Calu3 (cell line): ENCODE results near the gene DTWD1. TPM values are rescaled to one million over a fixed set of nuclear protein-coding genes. Genes with fewer than 3 reads are reported as not detected.

Experiments used
- BruUV-seq: library from RNA; stranded (reverse); fragments of 400-500 nt; replicated peaks from 2 replicates; lab custom pipeline; 2021; lab: Mats Ljungman, UMichigan
- CTCF ChIA-PET: fragments of 300-600 bp; sonication (Branson Sonifier 250); formaldehyde crosslinking; loops from one replicate; lab custom pipeline; 2022; ENCODE audit warnings: antibody characterized with exemption; lab: Charles Lee
- DNase-seq: peaks from one replicate; pipeline ENCODE4 v3.0.0; 2022
- H3K27ac Mint-ChIP-seq: one replicate; pipeline ENCODE4 v1.8.0; 2022; ENCODE audit warnings: mixed read lengths; ENCODE audit not compliant: unreplicated experiment
- H3K27me3 Mint-ChIP-seq: one replicate; pipeline ENCODE4 v1.8.0; 2022; ENCODE audit warnings: mixed read lengths; ENCODE audit not compliant: unreplicated experiment
- H3K36me3 Mint-ChIP-seq: one replicate; pipeline ENCODE4 v1.8.0; 2022; ENCODE audit warnings: mild to moderate bottlenecking, moderate library complexity, mixed read lengths; ENCODE audit not compliant: insufficient read depth, unreplicated experiment
- H3K4me1 Mint-ChIP-seq: one replicate; pipeline ENCODE4 v1.8.0; 2022; ENCODE audit warnings: mild to moderate bottlenecking, low read depth, mixed read lengths; ENCODE audit not compliant: unreplicated experiment
- H3K4me3 Mint-ChIP-seq: one replicate; pipeline ENCODE4 v1.8.0; 2022; ENCODE audit warnings: mild to moderate bottlenecking, low read depth, moderate library complexity, mixed read lengths; ENCODE audit not compliant: unreplicated experiment
- H3K9me3 Mint-ChIP-seq: one replicate; pipeline ENCODE4 v1.8.0; 2022; ENCODE audit warnings: low read depth, mixed read lengths; ENCODE audit not compliant: unreplicated experiment
- CTCF ChIP-seq: fragments of 200-600 bp; IDR thresholded peaks from one replicate; pipeline ENCODE4 v1.8.0; 2022; ENCODE audit warnings: antibody characterized with exemption; ENCODE audit not compliant: unreplicated experiment
- intact Hi-C: fragments of 100-400 bp; cut with micrococcal nuclease; formaldehyde crosslinking; loops from one replicate; pipeline ENCODE4 v1.10.0; 2022; ENCODE audit not compliant: unreplicated experiment
- total RNA-seq: library from RNA; stranded (reverse); gene quantifications from 2 replicates; pipeline ENCODE4 v1.2.3, GENCODE V29; 2022

Gene DTWD1
- total RNA-seq, 1 experiment from 2014 or later = 21.4 TPM

- H3K27me3 Mint-ChIP-seq = no peaks in the 10 kb centered on the region
- H3K4me1 Mint-ChIP-seq = peaks cover 16% of the 10 kb centered on the region
- DNase-seq = no peak
- H3K27ac Mint-ChIP-seq = no peak overlapping the region
- no TSS peak for BruUV-seq
- intact Hi-C loops = no loop called here
- no peak overlapping the region for H3K4me3 Mint-ChIP-seq
- CTCF ChIA-PET = no interaction called here
- TF ChIP-seq CTCF = no peak
- peaks cover 3% of the 10 kb centered on the region for H3K9me3 Mint-ChIP-seq
- peaks cover 16% of the 10 kb centered on the region for H3K36me3 Mint-ChIP-seq
Observed at GRCh38 chr15:49619226-49619625, 1.6 kb upstream of the DTWD1 start.

GRCh38 chr15:49620199-49620598 lies 649 bp upstream of the DTWD1 start:
- Mint-ChIP-seq H3K27ac (peak overlapping the region; percentile 94), H3K4me3 (peak overlapping the region; percentile 90), H3K27me3 (no peaks in the 10 kb centered on the region), H3K4me1 (peaks cover 16% of the 10 kb centered on the region), H3K36me3 (peaks cover 16% of the 10 kb centered on the region), H3K9me3 (no peaks in the 10 kb centered on the region)
- CTCF ChIA-PET = no interaction called here
- TSS peak; percentile 56 for BruUV-seq
- DNase-seq = no peak
- intact Hi-C loops = loop anchor here (10.0 kb wide), 1 partner anchor 525 kb away; no protein-coding TSS in a partner anchor
- TF ChIP-seq CTCF = no peak

- Mint-ChIP-seq H3K4me3 (peak overlapping the region; percentile 90), H3K27me3 (no peaks in the 10 kb centered on the region), H3K4me1 (peaks cover 16% of the 10 kb centered on the region), H3K36me3 (peaks cover 16% of the 10 kb centered on the region), H3K9me3 (peaks cover 2% of the 10 kb centered on the region), H3K27ac (peak overlapping the region; percentile 94)
- CTCF ChIA-PET = interaction anchor here (0.6 to 0.7 kb wide), 3 partner anchors 30 to 1110 kb away, joined by 3 to 7 read pairs (median 3); no protein-coding TSS in a partner anchor
- TF ChIP-seq CTCF = no peak
- DNase-seq = no peak
- TSS peak; percentile 45 for BruUV-seq
- intact Hi-C loops = loop anchor here (10.0 kb wide), 1 partner anchor 523 kb away; no protein-coding TSS in a partner anchor
Observed at GRCh38 chr15:49621401-49621811, 558 bp downstream of the DTWD1 start.

GRCh38 chr15:49621887-49622286 lies 1.0 kb downstream of the DTWD1 start:
- peaks cover 2% of the 10 kb centered on the region for H3K9me3 Mint-ChIP-seq
- no peaks in the 10 kb centered on the region for H3K27me3 Mint-ChIP-seq
- TF ChIP-seq CTCF = no peak
- H3K27ac Mint-ChIP-seq = peak overlapping the region; percentile 94
- intact Hi-C loops = loop anchor here (10.0 kb wide), 1 partner anchor 523 kb away; no protein-coding TSS in a partner anchor
- peaks cover 16% of the 10 kb centered on the region for H3K36me3 Mint-ChIP-seq
- no peak for DNase-seq
- BruUV-seq = no TSS peak
- CTCF ChIA-PET = interaction anchor here (0.6 kb wide), 1 partner anchor 30 kb away, joined by 3 read pairs; no protein-coding TSS in a partner anchor
- peaks cover 16% of the 10 kb centered on the region for H3K4me1 Mint-ChIP-seq
- peak overlapping the region; percentile 90 for H3K4me3 Mint-ChIP-seq
